IMR-90 (cell line): ENCODE data around the gene PLEKHO2. TPM values are rescaled to one million over a fixed set of nuclear protein-coding genes. Genes with fewer than 3 reads are reported as not detected.

Source experiments
- ATAC-seq: fragments of 200-7000 bp; cut with Tn5 transposase; 2 replicates; pipeline ENCODE4 v1.9.1; 2020; ENCODE audit warnings: low read depth, mild to moderate bottlenecking, moderate library complexity
- BruUV-seq: library from RNA; stranded (reverse); fragments of 400-500 nt; replicated peaks from 2 replicates; lab custom pipeline; 2021; lab: Mats Ljungman, UMichigan
- CTCF ChIA-PET: fragments of 300-600 bp; formaldehyde crosslinking; extraction: SDS; loops from one replicate; lab custom pipeline; 2021; ENCODE audit warnings: antibody characterized with exemption; lab: Yijun Ruan, JAX
- POLR2A ChIA-PET: fragments of 300-600 bp; sonication (Branson Sonifier 250); formaldehyde crosslinking; loops from one replicate; lab custom pipeline; 2022; ENCODE audit warnings: antibody characterized with exemption; ENCODE audit not compliant: unreplicated experiment; lab: Charles Lee
- DNase-seq: peaks from one replicate; pipeline ENCODE4 v3.0.0; 2013
- H2AFZ ChIP-seq: replicated peaks from 2 replicates; pipeline ENCODE3; 2013; ENCODE audit warnings: low read length, mild to moderate bottlenecking; ENCODE audit not compliant: poor library complexity
- H2AK5ac ChIP-seq: 2 replicates; pipeline ENCODE4 v1.6.1; 2013; ENCODE audit warnings: low read depth, low read length, inconsistent platforms
- H2AK9ac ChIP-seq: replicated peaks from 2 replicates; pipeline ENCODE3; 2013; ENCODE audit warnings: mild to moderate bottlenecking, low read depth, low read length, moderate library complexity; ENCODE audit not compliant: poor library complexity
- H2BK120ac ChIP-seq: 2 replicates; pipeline ENCODE4 v1.6.1; 2013; ENCODE audit warnings: low read depth, low read length, inconsistent platforms
- H2BK15ac ChIP-seq: 3 replicates; pipeline ENCODE4 v1.6.1; 2013; ENCODE audit warnings: low read depth, low read length, inconsistent platforms
- H2BK20ac ChIP-seq: 2 replicates; pipeline ENCODE4 v1.6.1; 2013; ENCODE audit warnings: low read depth, mild to moderate bottlenecking, inconsistent platforms, low read length, moderate library complexity
- H2BK5ac ChIP-seq: 2 replicates; pipeline ENCODE4 v1.6.1; 2013; ENCODE audit warnings: mild to moderate bottlenecking, low read depth, low read length, inconsistent platforms; ENCODE audit not compliant: poor library complexity, severe bottlenecking
- H3K14ac ChIP-seq: replicated peaks from 2 replicates; pipeline ENCODE4 v1.6.1; 2013; ENCODE audit warnings: low read depth, low read length, inconsistent platforms
- H3K18ac ChIP-seq: 2 replicates; pipeline ENCODE4 v1.6.1; 2013; ENCODE audit warnings: low read depth, low read length, control low read depth
- H3K23ac ChIP-seq: 2 replicates; pipeline ENCODE4 v1.6.1; 2013; ENCODE audit warnings: low read depth, low read length, inconsistent platforms
- H3K27ac ChIP-seq: 2 replicates; pipeline ENCODE4 v1.5.1; 2013; ENCODE audit warnings: mild to moderate bottlenecking, control low read depth, low read length; ENCODE audit not compliant: insufficient read depth
- H3K27me3 ChIP-seq: 2 replicates; pipeline ENCODE4 v1.6.1; 2013; ENCODE audit warnings: low read length; ENCODE audit not compliant: control insufficient read depth, insufficient read depth
- H3K36me3 ChIP-seq: 2 replicates; pipeline ENCODE4 v1.6.1; 2013; ENCODE audit warnings: low read length, mixed read lengths; ENCODE audit not compliant: control insufficient read depth, insufficient read depth
- H3K4ac ChIP-seq: 2 replicates; pipeline ENCODE4 v1.6.1; 2013; ENCODE audit warnings: low read depth, low read length, inconsistent platforms
- H3K4me1 ChIP-seq: 2 replicates; pipeline ENCODE4 v1.6.1; 2013; ENCODE audit warnings: low read length, mixed read lengths; ENCODE audit not compliant: control insufficient read depth, insufficient read depth
- H3K4me2 ChIP-seq: 2 replicates; pipeline ENCODE4 v1.6.1; 2013; ENCODE audit warnings: low read depth, mild to moderate bottlenecking, control low read depth, low read length, moderate library complexity
- H3K4me3 ChIP-seq: 2 replicates; pipeline ENCODE4 v1.5.1; 2013; ENCODE audit warnings: low read depth, mild to moderate bottlenecking, control low read depth, low read length, moderate library complexity; ENCODE audit not compliant: insufficient read depth
- H3K56ac ChIP-seq: 2 replicates; pipeline ENCODE4 v1.6.1; 2013; ENCODE audit warnings: low read length, inconsistent platforms; ENCODE audit not compliant: insufficient read depth; ENCODE audit errors: extremely low read depth
- H3K79me1 ChIP-seq, 2 experiments: 2 replicates each; pipeline ENCODE4 v1.6.1; 2013; ENCODE audit warnings: low read length in 2 of 2, inconsistent platforms in 1 of 2, low read depth in 1 of 2
- H3K9ac ChIP-seq: 2 replicates; pipeline ENCODE4 v1.6.1; 2013; ENCODE audit warnings: low read depth, low read length, control low read depth
- H3K9me1 ChIP-seq: 2 replicates; pipeline ENCODE4 v1.6.1; 2013; ENCODE audit warnings: low read length, inconsistent platforms; ENCODE audit not compliant: insufficient read depth
- H3K9me3 ChIP-seq: 2 replicates; pipeline ENCODE4 v1.6.1; 2013; ENCODE audit warnings: low read length; ENCODE audit not compliant: control insufficient read depth, insufficient read depth
- H4K20me1 ChIP-seq: 2 replicates; pipeline ENCODE4 v1.6.1; 2013; ENCODE audit warnings: low read length, inconsistent platforms; ENCODE audit not compliant: insufficient read depth
- H4K5ac ChIP-seq: 2 replicates; pipeline ENCODE4 v1.6.1; 2013; ENCODE audit warnings: mild to moderate bottlenecking, low read depth, low read length, control low read depth
- H4K8ac ChIP-seq, 2 experiments: 2 replicates each; pipeline ENCODE4 v1.6.1; 2013; ENCODE audit warnings: low read depth in 2 of 2, low read length in 2 of 2, control low read depth in 1 of 2, inconsistent platforms in 1 of 2
- H4K91ac ChIP-seq: 2 replicates; pipeline ENCODE4 v1.6.1; 2013; ENCODE audit warnings: low read depth, low read length, inconsistent platforms; ENCODE audit not compliant: insufficient read depth
- CHD1 ChIP-seq: IDR thresholded peaks from 2 replicates; pipeline ENCODE4 v1.6.1; 2012; ENCODE audit warnings: low read depth, low read length, improper control_type of control experiment
- FOS ChIP-seq: fragments of 150-350 bp; IDR thresholded peaks from 2 replicates; pipeline ENCODE4 v1.6.1; 2016; ENCODE audit warnings: low read depth, low read length
- MXI1 ChIP-seq: IDR thresholded peaks from 2 replicates; pipeline ENCODE4 v1.6.1; 2012; ENCODE audit warnings: low read depth, mild to moderate bottlenecking, low read length, moderate library complexity, borderline replicate concordance
- POLR2A ChIP-seq: IDR thresholded peaks from 2 replicates; pipeline ENCODE4 v1.6.1; 2012; ENCODE audit warnings: mild to moderate bottlenecking, low read depth, low read length
- RFX5 ChIP-seq: IDR thresholded peaks from 2 replicates; pipeline ENCODE4 v1.8.0; 2012; ENCODE audit warnings: low read depth, mild to moderate bottlenecking, low read length, moderate library complexity
- WGBS, 2 experiments: methylation state at CpG; one replicate each; pipeline versions ENCODE4 v1.1.5 to v1.1.7; 2013; ENCODE audit warnings: missing lambda C conversion rate in 2 of 2; ENCODE audit not compliant: insufficient read length in 1 of 2; ENCODE audit errors: extremely low coverage in 2 of 2; 5-methylcytosine and 5-hydroxymethylcytosine counted together
- dilution Hi-C: fragments of 300-500 bp; cut with HindIII; formaldehyde crosslinking; loops from one replicate; pipeline ENCODE4 v1.14.3; 2018; ENCODE audit warnings: low sequenced_read_pairs; ENCODE audit not compliant: unreplicated experiment
- in situ Hi-C: fragments of 300-500 bp; cut with MboI; formaldehyde crosslinking; loops from 3 replicates; pipeline ENCODE4 v1.14.3; 2019; ENCODE audit warnings: low sequenced_read_pairs, inconsistent platforms, mixed read lengths
- intact Hi-C: fragments of 100-400 bp; cut with micrococcal nuclease; formaldehyde crosslinking; loops from 2 replicates; pipeline ENCODE4 v1.10.0; 2022
- polyA plus RNA-seq, 3 experiments: library from polyadenylated mRNA; depleted of rRNA; stranded (reverse); fragments of >200 nt; gene quantifications; 2 replicates each; pipeline ENCODE4 v1.2.3, GENCODE V29; 2012; ENCODE audit warnings: low replicate concordance in 1 of 3
- total RNA-seq: library from RNA; depleted of rRNA; stranded (reverse); fragments of >200 nt; gene quantifications from 2 replicates; pipeline ENCODE4 v1.2.3, GENCODE V29; 2012
- TF ChIP-seq, protein P1 (sequence below): fragments of 150-350 bp; IDR thresholded peaks from 2 replicates; pipeline ENCODE4 v1.6.1; 2016; ENCODE audit warnings: low read depth, mild to moderate bottlenecking, low read length, moderate library complexity, borderline replicate concordance

PLEKHO2 gene
- total and polyA plus RNA-seq, 2 of the 4 experiments (the other 2 are of a cell fraction) = 19.0 to 22.5 TPM

DNA sequence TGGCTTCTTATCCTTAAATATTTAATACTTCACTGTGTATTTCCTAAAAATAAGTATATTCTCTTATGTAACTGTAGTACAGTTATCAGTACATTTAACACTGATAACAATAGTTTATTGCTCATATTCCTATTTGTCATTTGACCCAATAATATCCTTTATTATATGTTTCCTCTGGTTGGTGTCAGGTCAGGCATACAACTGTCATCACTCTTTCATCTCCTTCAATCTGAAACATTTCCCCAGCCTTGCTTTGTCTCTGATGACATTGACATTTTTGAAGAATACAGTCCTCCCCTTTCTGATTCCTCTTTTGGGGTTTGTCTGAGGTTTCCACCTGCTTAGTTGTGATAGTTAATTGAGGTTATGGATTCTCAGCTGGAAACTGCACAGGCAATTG is 27.8 kb downstream of the PLEKHO2 start (continued):
- TF ChIP-seq, protein P1, sequence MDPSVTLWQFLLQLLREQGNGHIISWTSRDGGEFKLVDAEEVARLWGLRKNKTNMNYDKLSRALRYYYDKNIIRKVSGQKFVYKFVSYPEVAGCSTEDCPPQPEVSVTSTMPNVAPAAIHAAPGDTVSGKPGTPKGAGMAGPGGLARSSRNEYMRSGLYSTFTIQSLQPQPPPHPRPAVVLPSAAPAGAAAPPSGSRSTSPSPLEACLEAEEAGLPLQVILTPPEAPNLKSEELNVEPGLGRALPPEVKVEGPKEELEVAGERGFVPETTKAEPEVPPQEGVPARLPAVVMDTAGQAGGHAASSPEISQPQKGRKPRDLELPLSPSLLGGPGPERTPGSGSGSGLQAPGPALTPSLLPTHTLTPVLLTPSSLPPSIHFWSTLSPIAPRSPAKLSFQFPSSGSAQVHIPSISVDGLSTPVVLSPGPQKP = no peak
- TF ChIP-seq MXI1 = no peak
- TF ChIP-seq FOS = no peak
- no peak for TF ChIP-seq POLR2A
- TF ChIP-seq CHD1 = no peak

DNA sequence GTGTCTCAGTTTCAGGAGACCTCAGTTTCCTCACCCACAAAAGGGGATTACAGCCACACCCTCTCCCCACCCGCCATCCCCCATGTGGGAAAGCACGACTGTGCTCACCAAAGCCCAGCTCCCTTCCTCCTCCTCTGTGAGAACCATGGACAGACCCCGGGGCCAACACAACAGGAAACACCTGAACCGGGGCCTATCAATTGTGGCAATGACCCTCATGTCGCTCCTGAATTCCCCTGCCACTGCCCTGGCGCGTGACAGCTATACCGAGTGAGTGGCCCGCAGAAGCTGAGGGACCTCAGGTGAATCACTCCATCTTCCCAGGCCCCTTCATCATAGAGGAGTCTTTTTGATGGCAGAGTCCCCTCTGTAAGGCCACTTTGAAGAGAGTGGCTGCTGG is 28.6 kb downstream of the PLEKHO2 start:
- Histone ChIP-seq H3K9me3 (no peaks in the 10 kb centered on the region), H4K20me1 (no peaks in the 10 kb centered on the region; the same call in 1 of the 2 replicates), H3K23ac (no peak overlapping the region), H2AFZ (no peak overlapping the region), H3K79me1 (peaks cover 13 to 60% of the 10 kb centered on the region in 2 experiments; a peak in 3 of 4 replicates), H2BK5ac (no peak overlapping the region), H3K4me1 (peaks cover 32% of the 10 kb centered on the region), H3K27me3 (no peaks in the 10 kb centered on the region), H3K14ac (no peak overlapping the region), H3K18ac (no peak overlapping the region), H3K4me3 (no peak overlapping the region), H4K91ac (no peak overlapping the region), H2AK5ac (peak overlapping the region; percentile 52; the same call in 1 of the 2 replicates), H3K4ac (no peak overlapping the region), H3K36me3 (peaks cover 26% of the 10 kb centered on the region; the same call in 1 of the 2 replicates), H2BK120ac (0 out of 2 replicates have a peak overlapping the region, but pooled peaks have one; percentile 8), H2AK9ac (peak overlapping the region; percentile 56), H2BK20ac (no peak overlapping the region), H3K56ac (no peak overlapping the region), H2BK15ac (no peak overlapping the region; the same call in 2 of the 3 replicates), H3K27ac (no peak overlapping the region), H3K9ac (no peak overlapping the region), H4K8ac (no peak overlapping the region), H3K4me2 (no peak overlapping the region), H3K9me1 (peaks cover 37% of the 10 kb centered on the region), H4K5ac (no peak overlapping the region)
- ChIA-PET CTCF (no interaction called here), POLR2A (no interaction called here)
- DNase-seq = no peak
- BruUV-seq = no TSS peak
- TF ChIP-seq CHD1 (no peak), RFX5 (no peak)
- intact Hi-C loops = no loop called here
- in situ Hi-C loops = no loop called here
- dilution Hi-C loops = no loop called here
- no peak for ATAC-seq
- 100% methylated on average over 4 of the region's 9 CpGs; no CpG with 5 or more reads in 1 of the 2 experiments for WGBS, 2 experiments
